GM12801 (cell line): ENCODE results near the gene PDGFA.

Experiments
- CTCF ChIP-seq: IDR thresholded peaks from one replicate; pipeline ENCODE4 v1.5.1; 2011; ENCODE audit warnings: control low read depth; ENCODE audit not compliant: insufficient read length; ENCODE audit errors: extremely low read depth

The PDGFA gene

GRCh38 chr7:521221-522070, 1.8 kb upstream of the PDGFA start:
- no peak for TF ChIP-seq CTCF

- TF ChIP-seq CTCF: no peak
These were observed 986 bp upstream of the PDGFA start for GRCh38 chr7:520503-521161.

- no peak for TF ChIP-seq CTCF
These were observed 789 bp downstream of the PDGFA start for GRCh38 chr7:518630-519483.

GRCh38 chr7:517774-518629, 1.6 kb downstream of the PDGFA start:
- TF ChIP-seq CTCF: no peak

GRCh38 chr7:516606-517456, 2.8 kb downstream of the PDGFA start:
- no peak for TF ChIP-seq CTCF

- TF ChIP-seq CTCF: no peak
These were observed 3.4 kb downstream of the PDGFA start for GRCh38 chr7:516216-516605.
